Activated CD4-positive, alpha-beta T cell treated with anti-CD3 and anti-CD28 coated beads for 1 hour (primary cell): Measurements from ENCODE around the gene ST6GALNAC1.

Experiments
- DNase-seq: peaks from one replicate; pipeline ENCODE4 v3.0.0-alpha.2; 2020

ST6GALNAC1 gene

DNA sequence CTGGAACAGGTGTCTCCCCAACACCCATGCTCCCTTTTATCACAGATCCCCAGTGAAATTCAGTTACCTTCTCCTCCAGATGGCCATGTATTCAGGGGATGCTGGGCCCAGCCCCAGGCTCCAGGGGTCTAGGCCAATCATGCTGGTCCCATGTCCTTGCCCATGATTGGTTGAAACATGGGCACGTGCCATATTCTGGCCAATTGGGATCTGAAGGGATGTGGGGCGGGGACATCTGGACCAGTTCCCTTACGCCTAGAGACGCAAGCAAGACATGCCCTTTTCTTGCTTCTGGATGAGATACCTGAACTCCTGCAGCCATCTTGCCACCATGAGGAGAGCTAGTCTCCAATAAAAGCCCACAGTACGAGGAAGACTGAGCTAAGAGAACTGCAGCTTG is 31.0 kb upstream of the ST6GALNAC1 start:
- no peak for DNase-seq

DNA sequence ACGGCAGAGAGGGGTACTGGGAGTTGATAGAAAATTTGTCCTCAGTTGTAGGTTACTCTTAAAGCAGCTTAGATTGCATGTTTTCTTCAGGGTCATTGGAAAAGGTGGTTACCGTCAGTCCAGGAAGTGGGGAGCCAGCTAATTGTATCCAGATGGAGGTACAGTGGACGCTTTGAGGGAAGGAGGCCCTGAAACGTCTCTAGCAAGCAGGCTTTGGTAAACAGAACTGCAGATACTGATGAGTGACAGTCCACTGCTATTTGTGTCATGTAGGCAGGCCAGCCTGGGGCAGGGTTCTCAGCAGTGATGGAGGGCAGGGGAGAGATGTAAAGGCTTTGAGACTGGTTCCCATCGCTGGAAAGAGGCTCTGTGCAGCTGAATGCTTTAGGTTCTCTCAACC is 30.2 kb upstream of the ST6GALNAC1 start:
- no peak for DNase-seq

DNA sequence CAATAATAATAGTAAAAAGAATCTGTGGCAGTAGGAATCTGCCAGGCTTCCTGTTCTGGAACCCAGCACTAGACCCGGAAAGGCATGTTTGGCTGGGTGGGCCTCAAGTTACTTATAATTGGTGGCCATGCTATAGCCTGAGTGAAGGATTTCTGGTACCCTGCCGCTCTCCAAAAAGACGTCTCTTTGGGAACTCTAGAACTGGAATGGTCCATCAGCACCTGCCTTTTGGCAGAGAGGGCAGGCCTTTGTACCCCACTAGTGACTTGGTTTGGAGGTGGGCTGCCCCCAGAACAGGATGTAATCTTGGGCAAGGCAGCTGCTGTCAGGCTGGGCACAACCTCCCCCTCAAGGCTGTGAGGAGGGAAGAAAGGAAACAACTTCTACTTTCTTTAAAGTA is 29.3 kb upstream of the ST6GALNAC1 start:
- no peak for DNase-seq

DNA sequence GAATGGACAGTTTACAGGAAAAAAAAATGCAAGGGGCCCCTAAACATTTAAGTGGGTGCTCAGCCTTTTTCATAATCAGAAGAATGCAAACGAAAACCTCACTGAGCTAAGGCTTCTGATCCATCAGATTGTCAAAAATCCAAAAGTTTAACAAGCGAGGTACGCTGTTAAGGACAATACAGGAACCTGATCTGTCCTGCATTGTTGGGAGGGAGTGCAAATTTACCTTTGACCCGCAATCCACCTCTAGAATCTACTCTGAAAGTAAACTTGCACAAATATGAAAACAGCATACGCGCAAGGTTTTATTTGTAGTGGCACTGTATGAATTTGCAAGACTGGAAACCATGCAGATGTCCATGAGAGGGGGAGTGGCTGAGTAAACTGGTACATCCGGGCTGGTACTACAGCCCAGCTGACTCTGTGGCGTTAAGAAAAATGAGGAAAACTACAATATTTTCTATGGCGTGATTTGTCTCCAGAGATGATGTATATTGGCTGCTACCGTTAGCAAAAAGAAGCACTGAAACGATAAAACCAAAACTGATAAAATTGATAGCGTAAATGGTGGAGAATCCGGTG is 28.8 kb upstream of the ST6GALNAC1 start:
- DNase-seq, result no peak

DNA sequence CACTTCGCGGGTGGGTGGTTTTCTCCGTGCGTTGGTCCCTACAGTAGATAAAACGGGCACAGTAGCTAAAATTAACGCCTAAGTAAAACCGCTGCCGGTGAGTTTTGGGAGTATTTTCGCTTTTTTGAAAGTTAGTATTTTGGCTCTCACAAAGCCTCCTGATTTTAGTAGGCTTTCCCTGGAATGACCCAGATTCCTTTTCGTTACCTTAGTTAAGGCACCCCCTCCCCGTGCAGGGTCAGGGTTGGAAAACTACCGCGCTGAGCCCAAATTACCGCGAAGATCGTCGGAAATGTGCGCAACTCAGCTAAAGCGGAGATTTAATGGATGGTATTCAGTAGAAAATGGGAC is 28.3 kb upstream of the ST6GALNAC1 start:
- no peak for DNase-seq

DNA sequence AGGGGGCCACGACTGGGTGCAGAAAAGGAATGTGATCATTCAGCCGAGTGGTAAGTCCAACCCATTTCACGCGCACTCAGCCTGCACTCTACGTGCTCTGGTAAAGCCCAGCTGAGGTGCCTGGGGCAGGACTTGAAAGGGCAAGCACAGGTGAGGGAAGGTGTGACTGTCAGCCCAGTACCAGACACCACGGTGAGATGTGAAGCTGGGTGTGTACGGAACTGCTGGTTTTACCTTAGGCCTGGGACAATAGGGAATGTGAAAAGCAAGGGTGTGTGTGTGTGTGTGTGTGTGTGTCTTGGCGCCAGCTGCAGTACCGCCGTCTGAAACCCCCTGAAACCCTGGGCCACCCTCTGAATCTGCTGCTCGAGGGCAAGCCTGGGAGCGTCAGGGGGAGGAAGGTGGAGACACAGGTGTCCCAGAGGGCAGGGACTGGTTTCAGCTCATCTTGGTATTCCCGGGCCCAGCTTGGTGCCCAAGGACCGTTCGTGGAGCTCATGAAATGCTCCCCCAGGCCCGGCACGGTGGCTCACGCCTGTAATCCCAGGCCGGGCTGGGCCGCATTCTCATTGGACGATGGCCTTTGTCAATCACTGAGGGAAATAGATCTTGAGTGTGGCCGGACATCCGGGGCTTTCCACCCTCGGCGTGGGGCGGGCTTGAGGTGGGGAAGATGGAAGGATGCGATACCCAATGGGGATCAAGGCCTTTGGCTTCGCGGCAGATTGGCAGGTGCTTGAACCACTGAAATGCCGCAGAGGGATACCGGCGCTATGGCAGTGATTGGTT is 27.8 kb upstream of the ST6GALNAC1 start:
- peak; percentile 98 for DNase-seq

DNA sequence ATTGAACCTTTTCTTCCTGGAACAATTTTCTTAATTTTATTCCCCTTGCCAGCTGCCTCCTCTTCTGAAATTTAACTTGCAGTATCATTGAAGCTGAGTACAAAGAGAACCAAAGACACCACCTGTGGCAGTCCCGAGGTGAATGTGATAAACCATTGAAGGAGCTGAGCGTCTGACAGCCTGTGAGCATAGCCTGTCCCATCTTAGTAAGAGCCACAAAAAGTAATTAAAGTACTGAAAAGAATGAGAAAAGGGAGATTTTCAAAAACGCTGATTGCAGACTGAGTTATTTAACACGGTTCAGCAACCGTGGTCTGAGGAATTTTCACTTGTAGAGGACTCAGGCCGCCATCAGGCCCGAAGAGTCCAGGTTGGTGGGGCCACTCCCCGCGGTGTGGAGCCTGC is 27.2 kb upstream of the ST6GALNAC1 start:
- no peak for DNase-seq

DNA sequence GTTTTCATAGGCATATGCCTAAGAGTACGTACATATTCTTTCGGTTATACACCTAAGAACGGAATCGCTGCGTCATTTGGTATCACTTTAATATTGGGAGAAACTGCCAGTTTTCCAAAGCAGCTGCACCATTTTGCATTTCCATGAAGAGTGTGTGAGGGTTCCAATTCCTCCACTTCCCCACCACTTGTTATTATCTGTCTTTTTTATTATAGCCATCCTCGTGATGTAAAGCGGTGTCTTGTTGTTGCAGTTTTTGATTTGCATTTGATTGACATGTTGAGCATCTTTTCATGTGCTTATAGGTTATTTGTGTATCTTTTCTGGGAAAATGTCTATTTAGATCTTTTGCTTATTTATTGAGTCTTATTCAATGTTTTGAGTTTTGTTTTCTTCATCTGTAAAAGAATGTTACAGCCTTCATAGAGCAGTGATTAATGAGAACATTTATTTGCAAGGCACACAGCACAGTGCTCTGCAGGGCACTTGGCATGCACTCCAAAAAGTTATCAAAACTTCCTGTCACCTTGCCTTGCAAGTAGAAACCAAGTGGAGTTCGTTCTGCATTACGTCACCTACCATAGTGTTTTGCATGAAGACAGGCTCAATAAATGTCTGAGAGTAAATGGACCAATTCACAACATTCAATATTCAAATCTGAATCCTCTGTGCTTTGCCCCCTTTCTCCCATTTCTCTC is 26.6 kb upstream of the ST6GALNAC1 start:
- DNase-seq, result no peak

DNA sequence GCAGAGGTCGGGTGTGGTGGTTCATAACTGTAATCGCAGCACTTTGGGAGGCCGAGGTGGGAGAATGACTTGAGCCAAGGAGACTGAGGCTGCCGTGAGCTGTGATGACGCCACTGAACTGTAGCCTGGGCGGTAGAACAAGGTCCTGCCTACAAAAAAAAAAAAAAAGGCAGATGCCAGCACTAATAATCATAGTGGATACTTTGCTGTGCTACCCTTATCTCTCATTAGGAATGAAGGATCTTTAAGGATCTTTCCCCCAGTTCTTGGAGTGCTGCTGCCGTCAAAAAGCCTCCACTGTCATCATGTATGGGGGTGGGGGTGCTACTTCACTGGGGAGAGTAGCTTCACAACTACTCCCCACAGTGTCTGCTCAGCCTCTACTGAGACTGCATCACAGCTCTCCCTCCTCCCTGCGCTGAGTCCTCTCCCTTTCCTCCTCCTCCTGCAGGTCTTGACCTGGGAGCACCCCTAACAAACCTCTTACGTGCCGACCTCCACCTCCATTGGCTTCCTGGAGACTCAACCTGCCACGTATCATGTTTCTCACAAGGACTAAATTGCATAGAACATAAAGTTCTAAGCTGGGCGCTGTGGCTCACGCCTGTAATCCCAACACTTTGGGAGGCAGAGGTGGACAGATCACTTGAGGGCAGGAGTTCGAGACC is 24.4 kb upstream of the ST6GALNAC1 start:
- DNase-seq, result no peak

DNA sequence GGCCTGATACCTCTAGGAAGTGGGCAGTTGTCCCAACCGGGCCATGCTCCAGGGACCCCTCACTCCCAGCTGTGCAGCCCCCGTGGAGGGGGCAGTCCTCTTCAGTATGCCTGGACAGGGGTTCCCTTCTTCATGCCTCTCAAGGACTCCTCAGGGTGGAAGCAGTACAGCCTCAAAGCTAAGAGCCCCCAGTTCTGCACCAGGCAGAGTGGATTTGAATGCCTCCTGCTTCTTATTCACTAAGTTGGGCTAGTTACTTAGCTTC is 23.9 kb upstream of the ST6GALNAC1 start:
- DNase-seq, result no peak

DNA sequence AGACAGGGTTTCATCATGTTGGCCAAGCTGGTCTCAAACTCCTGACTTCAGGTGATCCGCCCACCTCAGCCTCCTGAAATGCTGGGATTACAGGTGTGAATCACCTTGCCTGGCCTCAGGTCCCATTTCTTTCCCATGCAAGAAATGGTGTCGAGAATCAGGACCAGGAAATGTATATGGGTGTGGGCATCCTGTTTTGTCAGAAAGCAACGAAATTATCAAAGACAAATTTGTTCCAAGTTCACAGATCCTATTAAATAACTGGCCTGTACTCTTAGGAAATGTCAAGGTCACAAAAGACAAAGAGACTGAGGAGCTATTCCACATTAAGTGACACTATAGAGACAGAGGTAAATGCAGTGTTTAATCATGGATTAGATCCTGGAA is 17.1 kb upstream of the ST6GALNAC1 start:
- DNase-seq, result no peak

DNA sequence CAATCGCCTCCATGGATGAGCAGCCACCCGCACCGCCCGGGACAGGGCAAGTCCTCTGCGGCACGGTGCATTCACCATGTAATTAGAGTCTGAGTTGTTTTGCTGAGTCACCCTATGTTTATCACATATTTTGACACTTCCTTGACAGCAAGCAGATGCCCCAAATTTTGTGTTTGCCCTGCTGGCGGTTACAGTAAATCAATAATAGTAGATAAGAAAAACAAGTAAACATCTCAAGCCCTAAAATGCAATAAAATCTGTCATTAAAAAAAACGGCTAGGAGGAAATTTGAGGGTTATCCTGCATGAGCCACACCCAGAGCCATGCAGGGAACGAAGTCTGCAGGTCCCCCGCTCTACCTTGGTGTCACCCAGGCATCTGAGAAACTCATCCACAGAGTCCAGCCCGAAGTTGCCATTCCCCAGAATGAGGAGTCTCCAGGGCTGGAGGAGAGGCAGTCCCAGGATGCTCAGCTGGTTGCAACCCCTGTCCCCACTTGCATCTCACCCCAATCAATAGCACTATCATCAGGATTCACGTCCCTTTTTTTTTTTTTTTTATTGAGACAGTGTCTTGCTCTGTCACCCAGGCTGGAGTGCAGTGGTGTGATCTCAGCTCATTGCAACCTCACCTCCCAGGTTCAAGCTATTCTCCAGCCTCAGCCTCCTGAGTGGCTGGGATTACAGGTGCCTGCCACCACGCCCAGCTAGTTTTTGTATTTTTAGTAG is 16.5 kb upstream of the ST6GALNAC1 start:
- no peak for DNase-seq

DNA sequence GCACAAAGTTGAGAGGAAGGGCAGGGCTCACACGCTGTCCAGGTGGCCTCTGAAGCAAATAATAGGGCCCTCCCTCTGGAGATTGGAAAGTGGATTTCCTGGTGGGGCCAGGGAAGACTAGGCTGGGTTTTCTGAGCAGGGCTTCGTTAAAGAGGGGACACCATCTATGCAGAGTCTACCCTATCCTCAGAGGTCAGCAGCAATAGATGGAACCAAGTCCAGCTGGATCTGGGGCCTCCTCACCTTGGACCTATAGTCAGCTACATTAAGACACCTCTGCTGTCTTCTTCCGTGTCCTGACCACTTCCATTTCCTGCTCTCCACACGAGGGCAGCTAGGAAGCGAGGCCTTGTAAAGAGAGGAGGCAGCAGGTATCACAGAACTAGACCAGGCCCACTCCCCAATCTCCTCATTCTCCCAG is 14.7 kb upstream of the ST6GALNAC1 start:
- no peak for DNase-seq

DNA sequence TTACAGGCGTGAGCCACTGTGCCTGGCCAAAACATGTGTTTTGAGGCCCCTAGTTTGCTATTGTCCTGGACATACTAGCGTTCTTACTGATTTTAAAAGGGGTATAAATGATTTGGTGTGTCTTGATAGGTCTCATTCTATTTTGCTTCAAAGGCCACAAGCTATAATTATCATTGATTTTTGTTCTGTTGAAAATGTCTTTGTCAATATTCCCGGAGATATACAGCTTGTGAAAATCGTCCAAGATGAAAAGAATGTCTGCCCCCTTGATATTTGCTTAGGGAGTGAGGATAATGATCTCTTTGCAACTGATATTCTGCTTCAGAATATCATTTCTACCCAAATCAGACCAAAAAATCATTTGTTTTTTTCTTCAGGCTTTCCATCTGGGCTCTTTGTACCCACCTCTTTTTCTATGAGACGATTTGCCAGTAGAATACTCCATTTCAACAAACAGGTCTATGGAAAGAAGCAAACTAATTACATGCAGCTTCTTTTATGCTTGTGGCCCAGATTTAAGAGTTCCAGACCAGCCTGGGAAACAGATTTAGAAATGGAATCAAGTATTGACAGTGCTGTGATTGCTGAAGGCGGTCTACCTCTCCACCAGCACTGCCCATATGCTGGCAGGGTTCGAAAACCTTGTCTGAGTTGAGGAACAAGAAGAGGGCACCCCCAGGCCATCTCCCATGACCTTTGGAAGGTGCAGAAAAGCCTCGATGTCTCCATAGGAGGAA is 14.1 kb upstream of the ST6GALNAC1 start:
- no peak for DNase-seq

DNA sequence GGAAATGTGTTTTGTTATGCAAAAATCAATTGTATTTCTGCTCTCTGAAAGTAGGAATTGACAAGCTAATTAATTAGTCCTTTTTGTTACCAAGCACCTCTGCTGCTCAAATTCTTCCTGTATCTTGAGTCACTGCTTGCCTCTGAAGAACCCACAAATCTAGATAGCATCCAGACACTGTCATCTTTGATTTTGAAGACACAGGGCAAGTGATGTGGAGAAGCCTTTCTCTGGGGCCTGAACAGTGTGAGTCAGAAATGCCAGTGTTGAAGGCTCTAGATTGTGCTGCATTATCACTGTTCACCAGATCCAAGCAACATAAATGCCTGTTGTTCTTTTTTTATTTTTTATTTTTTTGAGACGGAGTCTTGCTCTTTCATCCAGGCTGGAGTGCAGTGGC is 10.9 kb upstream of the ST6GALNAC1 start:
- no peak for DNase-seq

DNA sequence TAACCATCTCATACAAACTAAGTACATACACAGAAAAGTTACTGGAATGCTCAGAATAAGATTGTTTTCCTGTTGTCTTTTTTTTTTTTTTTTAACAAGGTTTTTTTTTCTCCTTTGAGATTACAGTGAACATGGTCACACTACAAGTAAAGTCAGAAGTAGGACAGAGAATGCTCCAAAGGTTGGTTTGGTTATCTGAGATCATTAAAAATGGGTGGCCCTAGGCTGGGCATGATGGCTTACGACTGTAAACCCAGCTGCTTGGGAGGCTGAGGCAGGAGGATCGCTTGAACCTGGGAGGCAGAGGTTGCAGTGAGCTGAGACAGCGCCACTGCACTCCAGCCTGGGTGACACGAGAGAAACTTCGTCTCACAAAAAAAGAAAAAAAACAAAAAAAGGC is 6.9 kb upstream of the ST6GALNAC1 start:
- DNase-seq, result no peak

DNA sequence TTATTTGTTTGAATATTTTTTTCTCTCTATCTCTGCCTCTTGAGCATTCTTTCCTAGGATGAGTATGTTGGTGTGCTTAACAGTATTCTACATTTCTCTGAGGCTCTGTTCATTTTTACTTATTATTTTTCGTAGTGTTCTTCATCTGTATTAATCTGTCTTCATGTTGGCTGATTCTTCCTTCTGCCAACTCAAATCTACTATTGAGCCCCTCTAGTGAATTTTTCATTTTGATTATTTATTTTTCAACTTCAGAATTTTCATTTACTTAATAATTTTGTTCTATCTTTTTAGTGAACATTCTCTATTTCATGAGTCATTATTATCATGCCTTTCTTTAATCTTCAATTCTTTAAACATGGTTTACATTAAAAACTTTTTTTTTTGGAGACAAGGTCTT is 3.2 kb upstream of the ST6GALNAC1 start:
- no peak for DNase-seq

DNA sequence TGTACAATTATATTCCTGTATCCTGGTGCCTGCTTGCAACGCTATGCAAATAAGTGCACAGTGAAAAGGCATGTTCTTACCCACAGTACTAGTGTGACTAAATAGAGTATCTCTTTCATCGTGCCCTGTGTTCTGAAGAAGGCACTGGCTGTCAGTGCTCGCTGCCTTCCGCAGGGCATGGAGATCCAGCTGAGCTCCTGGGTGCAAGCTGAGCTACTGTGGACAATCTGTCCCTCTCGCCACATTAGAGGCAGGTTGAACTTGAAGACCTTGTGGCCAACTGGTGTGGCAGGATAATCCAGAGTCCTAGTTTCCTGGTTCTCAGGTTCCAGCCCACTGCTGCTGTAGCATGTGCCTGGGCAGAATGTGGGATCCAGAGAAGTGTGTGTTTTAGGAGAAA is 1.9 kb upstream of the ST6GALNAC1 start:
- no peak for DNase-seq

DNA sequence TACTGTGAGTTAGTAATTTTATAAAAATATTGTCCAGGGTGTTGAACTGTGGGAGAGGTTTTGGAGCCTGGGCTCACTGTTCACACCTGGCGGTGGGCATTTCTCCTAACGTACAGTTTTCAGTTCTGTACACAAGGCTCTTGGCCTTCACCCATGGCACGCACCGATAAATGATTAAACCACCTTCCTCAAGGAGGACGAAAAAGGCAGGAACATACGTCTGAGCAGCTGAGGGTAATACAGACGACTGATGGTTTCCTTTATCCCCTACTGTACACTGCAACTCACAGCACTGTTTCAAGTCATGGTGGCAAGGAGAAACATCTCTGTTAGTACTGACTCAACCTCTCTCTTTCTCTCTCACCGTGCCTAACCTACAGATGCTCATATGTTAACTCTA is 1.4 kb upstream of the ST6GALNAC1 start:
- no peak for DNase-seq

DNA sequence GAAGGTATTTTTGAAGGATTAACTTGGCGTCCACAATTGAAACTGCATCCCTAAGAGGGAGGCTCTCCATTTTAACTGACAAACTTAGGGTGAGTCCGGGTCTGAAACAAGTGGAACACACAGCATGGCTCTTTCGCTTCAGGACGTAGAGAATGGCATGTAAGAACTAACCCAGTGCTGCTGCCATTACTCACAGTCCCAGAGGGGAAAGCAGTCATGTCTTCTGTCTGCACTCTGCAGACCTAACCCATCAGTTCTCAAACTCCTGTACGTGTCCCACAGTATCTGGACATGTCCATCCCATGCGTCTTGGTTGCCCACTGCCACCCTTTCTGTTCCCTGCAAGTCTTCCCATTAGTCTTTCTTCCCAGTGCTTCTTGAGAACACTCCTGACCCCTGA is 563 bp downstream of the ST6GALNAC1 start:
- DNase-seq, result no peak

DNA sequence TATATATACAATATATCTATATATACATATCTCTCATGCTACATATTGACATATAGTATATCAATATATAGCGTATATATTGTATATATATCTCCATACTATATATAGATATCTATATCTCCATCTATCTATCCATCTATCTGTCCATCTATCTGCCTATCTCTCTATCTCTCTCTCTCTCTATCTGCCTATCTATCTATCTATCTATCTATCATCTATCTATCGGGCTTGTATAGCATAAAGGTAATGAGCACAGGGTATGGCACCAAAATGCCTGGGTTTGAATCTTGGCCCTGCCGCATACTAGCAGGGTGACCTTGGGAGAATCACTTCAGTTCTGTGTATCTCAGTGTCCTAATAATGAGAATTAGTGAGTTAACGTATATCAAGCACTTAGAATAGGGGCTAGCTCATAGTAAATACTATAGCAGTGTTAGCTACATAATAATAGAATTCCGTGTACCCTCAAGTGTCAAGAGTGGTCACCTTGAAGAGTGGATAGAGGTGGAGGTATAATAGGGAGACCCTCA is 1.5 kb downstream of the ST6GALNAC1 start:
- no peak for DNase-seq

DNA sequence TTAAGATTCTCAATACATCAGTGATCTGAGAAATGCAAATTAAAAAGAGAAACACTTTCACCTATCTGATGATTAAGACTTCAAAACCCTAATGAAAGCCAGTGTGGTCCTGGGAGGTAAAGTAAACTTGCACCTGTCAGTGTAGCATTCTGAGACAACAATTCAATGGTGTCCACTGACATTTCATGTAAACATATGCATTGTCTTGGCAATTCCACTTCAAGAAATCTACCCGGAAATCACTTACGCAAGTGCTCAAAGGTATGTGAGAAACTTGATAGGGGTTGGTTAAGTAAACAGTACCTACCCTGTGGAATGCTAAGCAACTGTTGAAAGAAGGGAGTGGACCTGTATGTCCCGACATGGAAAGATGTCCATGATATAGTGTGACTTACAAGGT is 2.1 kb downstream of the ST6GALNAC1 start:
- no peak for DNase-seq
